GM12878 (cell line): Measurements from ENCODE around the gene SLC7A5. TPM values are rescaled to one million over a fixed set of nuclear protein-coding genes. Genes with fewer than 3 reads are reported as not detected.

Experiments
- ATAC-seq: fragments of 200-7000 bp; cut with Tn5 transposase; 3 replicates; pipeline ENCODE4 v1.9.1; 2020; ENCODE audit warnings: mild to moderate bottlenecking, moderate library complexity
- BruUV-seq: library from RNA; stranded (reverse); fragments of 400-500 nt; replicated peaks from 2 replicates; lab custom pipeline; 2021; lab: Mats Ljungman, UMichigan
- CTCF ChIA-PET: fragments of 300-600 bp; sonication (Branson Sonifier 250); formaldehyde crosslinking; extraction: SDS; loops from one replicate; lab custom pipeline; 2021; ENCODE audit warnings: inconsistent platforms; lab: Yijun Ruan, JAX
- POLR2A ChIA-PET: fragments of 350-600 bp; formaldehyde crosslinking; extraction: SDS; loops from one replicate; lab custom pipeline; 2021; ENCODE audit warnings: inconsistent platforms; lab: Charles Lee
- RAD21 ChIA-PET: fragments of 300-600 bp; sonication (Branson Sonifier 250); formaldehyde crosslinking; loops from one replicate; lab custom pipeline; 2023; ENCODE audit warnings: antibody characterized with exemption; ENCODE audit not compliant: unreplicated experiment; lab: Charles Lee
- SMC1A ChIA-PET: fragments of 300-600 bp; sonication (Branson Sonifier 250); formaldehyde crosslinking; loops from one replicate; lab custom pipeline; 2023; ENCODE audit not compliant: unreplicated experiment, uncharacterized antibody; lab: Charles Lee
- DNase-seq: peaks from one replicate; pipeline ENCODE4 v3.0.0-alpha.2; 2011; ENCODE audit warnings: low read depth, low spot score
- FAIRE-seq: peaks from 3 replicates; lab custom pipeline; 2011; peaks lifted over from hg19 to GRCh38; lab: Jason Lieb, UNC
- H2AFZ ChIP-seq: 2 replicates; pipeline ENCODE4 v1.6.0; 2011; ENCODE audit warnings: low read depth, low read length, control low read depth; ENCODE audit not compliant: control insufficient read depth
- H3K27ac ChIP-seq: 2 replicates; pipeline ENCODE4 v1.5.1; 2011; ENCODE audit warnings: control low read depth; ENCODE audit not compliant: control insufficient read depth, insufficient read depth
- H3K27me3 ChIP-seq, 2 experiments: replicated peaks in 1 of 2; 2 replicates each; pipeline versions ENCODE4 v1.6.0 to v1.6.1; 2011; ENCODE audit warnings: low read length in 1 of 2; ENCODE audit not compliant: control insufficient read depth in 2 of 2, insufficient read depth in 2 of 2
- H3K36me3 ChIP-seq, 2 experiments: 2 replicates each; pipeline ENCODE4 v1.5.1; 2011; ENCODE audit warnings: low read length in 1 of 2; ENCODE audit not compliant: control insufficient read depth in 2 of 2, insufficient read depth in 2 of 2
- H3K4me1 ChIP-seq: 2 replicates; pipeline ENCODE4 v1.6.1; 2011; ENCODE audit warnings: mild to moderate bottlenecking, low read length, moderate library complexity, mixed read lengths; ENCODE audit not compliant: control insufficient read depth, insufficient read depth
- H3K4me2 ChIP-seq: 2 replicates; pipeline ENCODE4 v1.6.0; 2011; ENCODE audit warnings: control low read depth; ENCODE audit not compliant: control insufficient read depth, insufficient read depth
- H3K4me3 ChIP-seq: fragments of 200-600 bp; sonication (generic); 2 replicates; pipeline ENCODE4 v1.5.1; 2016
- H3K79me2 ChIP-seq: 2 replicates; pipeline ENCODE4 v1.6.0; 2011; ENCODE audit warnings: low read length; ENCODE audit not compliant: control insufficient read depth, insufficient read depth
- H3K9ac ChIP-seq: 2 replicates; pipeline ENCODE4 v1.8.0; 2011; ENCODE audit warnings: low read length, control low read depth, mixed read lengths; ENCODE audit not compliant: control insufficient read depth, insufficient read depth
- H3K9me3 ChIP-seq: replicated peaks from 3 replicates; pipeline ENCODE4 v1.5.1; 2011; ENCODE audit warnings: mild to moderate bottlenecking, low read length; ENCODE audit not compliant: control insufficient read depth, insufficient read depth
- H4K20me1 ChIP-seq: 2 replicates; pipeline ENCODE4 v1.6.0; 2011; ENCODE audit not compliant: control insufficient read depth, insufficient read depth
- ATF7 ChIP-seq: fragments of 450-650 bp; IDR thresholded peaks from 2 replicates; pipeline ENCODE4 v1.6.1; 2016; ENCODE audit warnings: low read depth, mild to moderate bottlenecking
- CTCF ChIP-seq, 3 experiments: IDR thresholded peaks in 2 of 3; conservative IDR thresholded peaks in 1 of 3; 2 replicates each; pipeline ENCODE4 v1.5.1; 2011; ENCODE audit warnings: low read depth in 3 of 3, low read length in 3 of 3, mild to moderate bottlenecking in 3 of 3, control low read depth in 2 of 3, moderate library complexity in 2 of 3, inconsistent platforms in 1 of 3, mixed read lengths in 1 of 3; ENCODE audit not compliant: control insufficient read depth in 2 of 3, insufficient read depth in 1 of 3; ENCODE audit errors: extremely low read depth in 1 of 3
- DPF2 ChIP-seq: fragments of 450-650 bp; IDR thresholded peaks from 2 replicates; pipeline ENCODE4 v1.6.1; 2017; ENCODE audit warnings: mild to moderate bottlenecking
- ELK1 ChIP-seq: IDR thresholded peaks from 2 replicates; pipeline ENCODE4 v1.6.1; 2012; ENCODE audit warnings: low read depth, low read length, improper control_type of control experiment
- GATAD2B ChIP-seq: fragments of 450-650 bp; conservative IDR thresholded peaks from 2 replicates; pipeline ENCODE4 v1.6.1; 2017; ENCODE audit warnings: low read depth, mild to moderate bottlenecking, moderate library complexity
- KLF5 ChIP-seq: fragments of 450-650 bp; IDR thresholded peaks from 2 replicates; pipeline ENCODE4 v1.6.1; 2014; ENCODE audit warnings: mild to moderate bottlenecking; ENCODE audit not compliant: partially characterized antibody
- MAX ChIP-seq: IDR thresholded peaks from 2 replicates; pipeline ENCODE4 v1.6.1; 2012; ENCODE audit warnings: low read depth, low read length, improper control_type of control experiment
- NKRF ChIP-seq: fragments of 450-650 bp; conservative IDR thresholded peaks from 2 replicates; pipeline ENCODE4 v1.6.1; 2017; ENCODE audit warnings: mild to moderate bottlenecking, moderate library complexity
- PBX3 ChIP-seq: IDR thresholded peaks from 2 replicates; pipeline ENCODE4 v1.6.1; 2011; ENCODE audit warnings: mild to moderate bottlenecking, low read depth, low read length, moderate library complexity; ENCODE audit not compliant: insufficient replicate concordance
- POU2F2 ChIP-seq: IDR thresholded peaks from 3 replicates; pipeline ENCODE4 v1.6.1; 2011; ENCODE audit warnings: low read depth, mild to moderate bottlenecking, low read length, borderline replicate concordance
- RBBP5 ChIP-seq: fragments of 200-600 bp; sonication (generic); conservative IDR thresholded peaks from 2 replicates; pipeline ENCODE4 v1.6.1; 2016
- SMAD1 ChIP-seq: fragments of 450-650 bp; IDR thresholded peaks from 2 replicates; pipeline ENCODE4 v1.6.1; 2018; ENCODE audit warnings: mild to moderate bottlenecking, low read depth; ENCODE audit not compliant: partially characterized antibody
- SMAD5 ChIP-seq: IDR thresholded peaks from 2 replicates; pipeline ENCODE4 v1.6.1; 2016; ENCODE audit warnings: antibody characterized with exemption, low read depth
- TCF7 ChIP-seq: IDR thresholded peaks from 2 replicates; pipeline ENCODE4 v1.6.1; 2014; ENCODE audit warnings: antibody characterized with exemption, borderline replicate concordance
- USF2 ChIP-seq: IDR thresholded peaks from 2 replicates; pipeline ENCODE4 v1.6.1; 2011; ENCODE audit warnings: low read depth, low read length, improper control_type of control experiment, borderline replicate concordance
- WGBS: methylation state at CpG from one replicate; pipeline ENCODE4 v1.1.6; 2016; ENCODE audit warnings: low lambda C conversion rate; ENCODE audit not compliant: insufficient replicate concordance, insufficient coverage; ENCODE audit errors: missing lambda C conversion rate; 5-methylcytosine and 5-hydroxymethylcytosine counted together
- in situ Hi-C: fragments of 300-500 bp; cut with MboI; formaldehyde crosslinking; loops from 9 replicates; pipeline ENCODE4 v1.14.3; 2018; ENCODE audit warnings: mixed read lengths
- intact Hi-C: fragments of 100-400 bp; cut with micrococcal nuclease; formaldehyde crosslinking; loops from one replicate; pipeline ENCODE4 v1.14.2; 2022; ENCODE audit not compliant: unreplicated experiment
- polyA plus RNA-seq, 11 experiments: library from polyadenylated mRNA; depleted of rRNA in 4 of 11; unstranded in 6 of 11; stranded (reverse) in 5 of 11; fragments of >200 nt; fragmentation: Nextera tagmentation in 4 of 11; fragmentation: Illumina TruSeq in 1 of 11; extraction: Ambion mirVana in 4 of 11; extraction: Trizol in 1 of 11; gene quantifications; 1 replicate in 1 of 11; 2 replicates in 10 of 11; pipeline versions ENCODE4 v1.2.1 to v1.2.3, GENCODE V29; 2011 to 2016; ENCODE audit warnings: inconsistent platforms in 2 of 11, missing spikeins in 2 of 11, low read depth in 1 of 11
- total RNA-seq, 4 experiments: library from RNA; depleted of rRNA in 3 of 4; stranded (reverse); fragments of >200 nt in 3 of 4; fragmentation: Illumina TruSeq in 1 of 4; extraction: Trizol in 1 of 4; gene quantifications; 2 replicates each; pipeline versions ENCODE4 v1.2.1 to v1.2.3, GENCODE V29; 2013 to 2021

SLC7A5 gene
- total and polyA plus RNA-seq, 10 of the 15 experiments (the other 5 are each of a cell fraction or from before 2014, with no cell fraction given): 2.3 to 101 (median 35.8) TPM

GRCh38 chr16:87780385-87780989, 88.8 kb downstream of the SLC7A5 start:
- H2AFZ ChIP-seq: peak overlapping the region; percentile 71
- WGBS: 14% methylated on average over 10 of the region's 10 CpGs
- H3K4me1 ChIP-seq: peaks cover 46% of the 10 kb centered on the region
- RAD21 ChIA-PET: interaction anchor here (0.7 to 4.1 kb wide), 15 partner anchors 11 to 652 kb away, joined by 3 to 406 read pairs (median 4); partner anchors contain the start of gene SLC7A5
- H3K27ac ChIP-seq: peak overlapping the region; percentile 72
- in situ Hi-C loops: no loop called here
- no peaks in the 10 kb centered on the region for H4K20me1 ChIP-seq
- H3K9me3 ChIP-seq: no peaks in the 10 kb centered on the region
- H3K36me3 ChIP-seq: no peaks in the 10 kb centered on the region
- CTCF ChIA-PET: interaction anchor here (0.6 to 5.3 kb wide), 14 partner anchors 11 to 463 kb away, joined by 3 to 553 read pairs (median 16); partner anchors contain the start of genes C16orf95 and SLC7A5
- BruUV-seq: no TSS peak
- peak overlapping the region; percentile 46 for H3K9ac ChIP-seq
- FAIRE-seq (peak; percentile 98), ATAC-seq (peak; percentile 16), DNase-seq (peak; percentile 87)
- no peaks in the 10 kb centered on the region for H3K79me2 ChIP-seq
- intact Hi-C loops: no loop called here
- SMC1A ChIA-PET: interaction anchor here (0.8 to 4.1 kb wide), 16 partner anchors 10 to 134 kb away, joined by 3 to 301 read pairs (median 8); partner anchors contain the start of gene SLC7A5
- no peaks in the 10 kb centered on the region for H3K27me3 ChIP-seq
- H3K4me2 ChIP-seq: peak overlapping the region; percentile 90
- peak overlapping the region; percentile 7; the same call in 1 of the 2 replicates for H3K4me3 ChIP-seq
- POLR2A ChIA-PET: interaction anchor here (0.5 to 4.2 kb wide), 11 partner anchors 15 to 145 kb away, joined by 3 to 48 read pairs (median 4); partner anchors contain the start of genes KLHDC4 and SLC7A5
- TF ChIP-seq RBBP5: no peak
- no peak for TF ChIP-seq GATAD2B
- TF ChIP-seq PBX3: no peak
- TF ChIP-seq ELK1: no peak
- peak; percentile 46; the same call in 1 of the 2 replicates for TF ChIP-seq TCF7
- TF ChIP-seq CTCF (IDR thresholded peaks at IDR 0.05 in 2 of 3, conservative IDR thresholded peaks at IDR 0.05 in 1 of 3; ENCODE audit: control insufficient read depth in 2 of 3, extremely low read depth in 1 of 3, insufficient read depth in 1 of 3, low read depth in 3 of 3, low read length in 3 of 3): 0 out of 6 replicates have a peak, but pooled peaks of 2 of the 3 experiments have one; percentile 8 to 20
- peak; percentile 65; the same call in 1 of the 3 replicates for TF ChIP-seq POU2F2
- TF ChIP-seq MAX: no peak
- peak; percentile 36; the same call in 1 of the 2 replicates for TF ChIP-seq DPF2
- no peak for TF ChIP-seq SMAD5
- no peak for TF ChIP-seq NKRF
- peak; percentile 69 for TF ChIP-seq ATF7
- TF ChIP-seq KLF5: no peak
- TF ChIP-seq USF2: no peak
- TF ChIP-seq SMAD1: no peak
